ENCODE results near the gene ADARB1.

The ADARB1 gene

GRCh38 chr21:45031571-45032191, 42.7 kb upstream of the ADARB1 start:
- no peak overlapping the region for H3K4me3 ChIP-seq (ENCODE audit: low read length in 2 of 2)
- H3K27me3 ChIP-seq (ENCODE audit: control insufficient read depth in 2 of 2, insufficient read depth in 2 of 2, low read length in 2 of 2), result no peaks in the 10 kb centered on the region
- no peak overlapping the region for H3K9ac ChIP-seq (ENCODE audit: low read depth in 1 of 2, low read length in 2 of 2)
- no peak overlapping the region for H3K27ac ChIP-seq (ENCODE audit: low read depth in 2 of 2, low read length in 2 of 2)
- H3K36me3 ChIP-seq (ENCODE audit: control insufficient read depth in 2 of 2, insufficient read depth in 2 of 2, low read length in 2 of 2), result no peaks in the 10 kb centered on the region
- peaks cover 0 to 2% of the 10 kb centered on the region in 2 donors for H3K9me3 ChIP-seq (ENCODE audit: control insufficient read depth in 2 of 2, low read length in 2 of 2)
- peaks cover 0 to 4% of the 10 kb centered on the region in 2 donors for H3K4me1 ChIP-seq (ENCODE audit: control insufficient read depth in 2 of 2, insufficient read depth in 2 of 2, low read length in 2 of 2)

GRCh38 chr21:45032332-45032731, 42.0 kb upstream of the ADARB1 start:
- Histone ChIP-seq H3K36me3 (ENCODE audit: control insufficient read depth in 2 of 2, insufficient read depth in 2 of 2, low read length in 2 of 2) (no peaks in the 10 kb centered on the region), H3K4me1 (ENCODE audit: control insufficient read depth in 2 of 2, insufficient read depth in 2 of 2, low read length in 2 of 2) (peaks cover 0 to 4% of the 10 kb centered on the region in 2 donors), H3K27ac (ENCODE audit: low read depth in 2 of 2, low read length in 2 of 2) (no peak overlapping the region)

DNA sequence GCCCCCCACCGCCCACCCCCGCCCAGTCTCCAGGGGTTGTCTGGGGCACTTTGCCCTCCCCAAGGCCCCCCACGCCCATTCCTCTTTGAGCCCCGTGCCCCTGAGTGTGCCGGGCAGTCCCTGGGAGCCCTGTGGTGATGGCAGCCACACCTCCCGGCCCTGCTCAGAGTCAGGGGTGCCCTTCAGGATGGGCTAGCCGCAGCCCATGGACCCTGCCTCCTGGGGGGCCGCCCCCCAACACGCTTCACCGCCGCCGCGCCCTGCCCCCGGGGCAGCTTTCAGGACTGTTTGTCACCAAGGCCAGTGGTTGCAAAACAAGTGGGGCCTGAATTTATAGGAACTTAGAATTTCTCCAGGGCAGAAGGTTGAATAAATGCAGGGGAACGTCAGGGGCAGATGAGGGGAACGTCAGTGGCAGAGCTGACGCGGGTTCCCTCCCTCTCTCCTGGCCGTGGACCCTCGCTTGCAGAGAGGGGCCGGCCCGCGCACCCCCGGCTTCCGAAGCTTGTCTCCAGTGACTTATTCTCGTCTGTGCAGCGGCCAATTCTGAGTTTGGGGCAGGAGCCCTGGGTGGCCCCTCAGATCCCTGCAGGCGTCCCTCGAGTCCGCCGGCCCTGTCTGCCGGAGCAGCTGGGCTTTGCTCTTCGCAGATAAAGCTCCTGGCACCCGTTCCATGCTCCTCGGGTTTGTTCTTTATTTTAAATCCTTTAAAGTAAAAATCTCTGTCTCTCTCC, 41.2 kb upstream of the ADARB1 start:
- no peak overlapping the region for H3K4me3 ChIP-seq (ENCODE audit: low read length in 2 of 2)
- H3K36me3 ChIP-seq (ENCODE audit: control insufficient read depth in 2 of 2, insufficient read depth in 2 of 2, low read length in 2 of 2), result no peaks in the 10 kb centered on the region
- H3K27me3 ChIP-seq (ENCODE audit: control insufficient read depth in 2 of 2, insufficient read depth in 2 of 2, low read length in 2 of 2), result no peaks in the 10 kb centered on the region
- no peak overlapping the region for H3K9ac ChIP-seq (ENCODE audit: low read depth in 1 of 2, low read length in 2 of 2)
- H3K4me1 ChIP-seq (ENCODE audit: control insufficient read depth in 2 of 2, insufficient read depth in 2 of 2, low read length in 2 of 2), result peaks cover 0 to 4% of the 10 kb centered on the region in 2 donors
- H3K9me3 ChIP-seq (ENCODE audit: control insufficient read depth in 2 of 2, low read length in 2 of 2), result peaks cover 0 to 2% of the 10 kb centered on the region in 2 donors
- no peak overlapping the region for H3K27ac ChIP-seq (ENCODE audit: low read depth in 2 of 2, low read length in 2 of 2)

More at GRCh38 chr21:45032332-45032731, 42.0 kb upstream of the ADARB1 start:
- Histone ChIP-seq H3K4me3 (ENCODE audit: low read length in 2 of 2) (no peak overlapping the region), H3K9ac (ENCODE audit: low read depth in 1 of 2, low read length in 2 of 2) (no peak overlapping the region), H3K27me3 (ENCODE audit: control insufficient read depth in 2 of 2, insufficient read depth in 2 of 2, low read length in 2 of 2) (no peaks in the 10 kb centered on the region), H3K9me3 (ENCODE audit: control insufficient read depth in 2 of 2, low read length in 2 of 2) (peaks cover 0 to 2% of the 10 kb centered on the region in 2 donors)

- no peaks in the 10 kb centered on the region for H3K36me3 ChIP-seq (ENCODE audit: control insufficient read depth in 2 of 2, insufficient read depth in 2 of 2, low read length in 2 of 2)
- H3K4me1 ChIP-seq (ENCODE audit: control insufficient read depth in 2 of 2, insufficient read depth in 2 of 2, low read length in 2 of 2), result peaks cover 0 to 4% of the 10 kb centered on the region in 2 donors
- peak overlapping the region in 1 of 2 donors; percentile 13 for H3K4me3 ChIP-seq (ENCODE audit: low read length in 2 of 2)
Measured at GRCh38 chr21:45033791-45034555, 40.4 kb upstream of the ADARB1 start.

DNA sequence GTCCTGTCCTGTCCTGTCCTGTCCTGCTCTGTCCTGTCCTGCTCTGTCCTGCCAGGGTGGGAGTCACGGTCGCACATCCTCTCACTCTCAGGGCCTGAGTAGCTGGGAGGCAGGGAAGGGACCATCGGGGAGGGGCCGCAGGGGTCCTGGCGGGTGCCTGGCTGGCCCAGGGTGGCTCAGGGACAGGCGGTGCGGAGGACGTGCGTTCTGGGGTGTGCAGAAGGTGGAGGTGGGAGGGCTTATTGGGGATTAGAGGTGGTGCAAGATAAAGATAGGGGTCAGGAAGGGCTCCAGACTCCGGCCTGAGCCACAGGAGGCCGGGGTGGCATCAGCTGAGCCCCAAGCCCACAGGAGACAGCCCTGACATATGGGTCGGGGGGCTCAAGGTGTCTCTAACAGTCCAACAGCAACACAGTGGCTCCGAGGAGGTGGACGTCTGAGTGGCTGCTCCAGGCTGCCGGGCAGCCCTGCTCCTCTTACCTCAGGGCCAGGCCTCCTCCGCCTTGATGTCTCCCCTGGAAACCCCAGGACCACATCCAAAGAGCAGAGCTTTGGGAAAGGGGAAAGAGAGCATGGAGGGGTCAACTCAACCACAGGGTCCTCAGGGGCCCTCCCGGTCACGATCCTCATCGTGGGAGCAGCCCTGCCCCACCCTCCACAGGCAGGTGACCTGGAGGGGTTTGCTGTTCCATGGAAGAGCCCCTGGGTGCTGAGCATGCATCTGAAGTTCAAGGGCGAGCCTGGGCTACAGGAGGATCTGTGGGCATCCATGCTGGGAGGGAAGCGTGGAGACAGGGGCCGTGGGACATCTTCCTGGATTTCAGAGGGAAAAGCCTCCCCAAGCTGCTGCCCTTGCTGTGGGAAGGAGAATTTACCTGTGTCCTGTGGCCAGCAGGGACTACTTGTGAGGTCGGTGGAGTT, 39.6 kb upstream of the ADARB1 start:
- no peak overlapping the region for H3K4me3 ChIP-seq (ENCODE audit: low read length in 2 of 2)
- H3K27me3 ChIP-seq (ENCODE audit: control insufficient read depth in 2 of 2, insufficient read depth in 2 of 2, low read length in 2 of 2), result no peaks in the 10 kb centered on the region
- no peak overlapping the region for H3K27ac ChIP-seq (ENCODE audit: low read depth in 2 of 2, low read length in 2 of 2)
- H3K36me3 ChIP-seq (ENCODE audit: control insufficient read depth in 2 of 2, insufficient read depth in 2 of 2, low read length in 2 of 2), result no peaks in the 10 kb centered on the region
- peaks cover 0 to 4% of the 10 kb centered on the region in 2 donors for H3K4me1 ChIP-seq (ENCODE audit: control insufficient read depth in 2 of 2, insufficient read depth in 2 of 2, low read length in 2 of 2)
- H3K9ac ChIP-seq (ENCODE audit: low read depth in 1 of 2, low read length in 2 of 2), result no peak overlapping the region
- peaks cover 0 to 2% of the 10 kb centered on the region in 2 donors for H3K9me3 ChIP-seq (ENCODE audit: control insufficient read depth in 2 of 2, low read length in 2 of 2)

More at GRCh38 chr21:45033791-45034555, 40.4 kb upstream of the ADARB1 start:
- no peaks in the 10 kb centered on the region for H3K27me3 ChIP-seq (ENCODE audit: control insufficient read depth in 2 of 2, insufficient read depth in 2 of 2, low read length in 2 of 2)
- H3K9ac ChIP-seq (ENCODE audit: low read depth in 1 of 2, low read length in 2 of 2), result no peak overlapping the region
- H3K9me3 ChIP-seq (ENCODE audit: control insufficient read depth in 2 of 2, low read length in 2 of 2), result peaks cover 0 to 2% of the 10 kb centered on the region in 2 donors
- no peak overlapping the region for H3K27ac ChIP-seq (ENCODE audit: low read depth in 2 of 2, low read length in 2 of 2)

GRCh38 chr21:45035477-45035848, 38.9 kb upstream of the ADARB1 start:
- Histone ChIP-seq H3K27ac (ENCODE audit: low read depth in 2 of 2, low read length in 2 of 2) (no peak overlapping the region), H3K9me3 (ENCODE audit: control insufficient read depth in 2 of 2, low read length in 2 of 2) (peaks cover 0 to 2% of the 10 kb centered on the region in 2 donors), H3K36me3 (ENCODE audit: control insufficient read depth in 2 of 2, insufficient read depth in 2 of 2, low read length in 2 of 2) (no peaks in the 10 kb centered on the region), H3K9ac (ENCODE audit: low read depth in 1 of 2, low read length in 2 of 2) (no peak overlapping the region), H3K4me3 (ENCODE audit: low read length in 2 of 2) (no peak overlapping the region), H3K4me1 (ENCODE audit: control insufficient read depth in 2 of 2, insufficient read depth in 2 of 2, low read length in 2 of 2) (peaks cover 0 to 4% of the 10 kb centered on the region in 2 donors), H3K27me3 (ENCODE audit: control insufficient read depth in 2 of 2, insufficient read depth in 2 of 2, low read length in 2 of 2) (no peaks in the 10 kb centered on the region)

GRCh38 chr21:45036630-45037029, 37.8 kb upstream of the ADARB1 start:
- Histone ChIP-seq H3K4me3 (ENCODE audit: low read length in 2 of 2) (no peak overlapping the region), H3K4me1 (ENCODE audit: control insufficient read depth in 2 of 2, insufficient read depth in 2 of 2, low read length in 2 of 2) (peaks cover 0 to 9% of the 10 kb centered on the region in 2 donors), H3K27ac (ENCODE audit: low read depth in 2 of 2, low read length in 2 of 2) (no peak overlapping the region), H3K27me3 (ENCODE audit: control insufficient read depth in 2 of 2, insufficient read depth in 2 of 2, low read length in 2 of 2) (no peaks in the 10 kb centered on the region), H3K9me3 (ENCODE audit: control insufficient read depth in 2 of 2, low read length in 2 of 2) (peaks cover 0 to 2% of the 10 kb centered on the region in 2 donors), H3K36me3 (ENCODE audit: control insufficient read depth in 2 of 2, insufficient read depth in 2 of 2, low read length in 2 of 2) (no peaks in the 10 kb centered on the region), H3K9ac (ENCODE audit: low read depth in 1 of 2, low read length in 2 of 2) (no peak overlapping the region)

- Histone ChIP-seq H3K9me3 (ENCODE audit: control insufficient read depth in 2 of 2, low read length in 2 of 2) (peaks cover 0 to 2% of the 10 kb centered on the region in 2 donors), H3K27ac (ENCODE audit: low read depth in 2 of 2, low read length in 2 of 2) (no peak overlapping the region), H3K4me3 (ENCODE audit: low read length in 2 of 2) (no peak overlapping the region), H3K27me3 (ENCODE audit: control insufficient read depth in 2 of 2, insufficient read depth in 2 of 2, low read length in 2 of 2) (no peaks in the 10 kb centered on the region), H3K4me1 (ENCODE audit: control insufficient read depth in 2 of 2, insufficient read depth in 2 of 2, low read length in 2 of 2) (peaks cover 0 to 10% of the 10 kb centered on the region in 2 donors), H3K36me3 (ENCODE audit: control insufficient read depth in 2 of 2, insufficient read depth in 2 of 2, low read length in 2 of 2) (no peaks in the 10 kb centered on the region), H3K9ac (ENCODE audit: low read depth in 1 of 2, low read length in 2 of 2) (no peak overlapping the region)
Measured at GRCh38 chr21:45037986-45038385, 36.4 kb upstream of the ADARB1 start.

DNA sequence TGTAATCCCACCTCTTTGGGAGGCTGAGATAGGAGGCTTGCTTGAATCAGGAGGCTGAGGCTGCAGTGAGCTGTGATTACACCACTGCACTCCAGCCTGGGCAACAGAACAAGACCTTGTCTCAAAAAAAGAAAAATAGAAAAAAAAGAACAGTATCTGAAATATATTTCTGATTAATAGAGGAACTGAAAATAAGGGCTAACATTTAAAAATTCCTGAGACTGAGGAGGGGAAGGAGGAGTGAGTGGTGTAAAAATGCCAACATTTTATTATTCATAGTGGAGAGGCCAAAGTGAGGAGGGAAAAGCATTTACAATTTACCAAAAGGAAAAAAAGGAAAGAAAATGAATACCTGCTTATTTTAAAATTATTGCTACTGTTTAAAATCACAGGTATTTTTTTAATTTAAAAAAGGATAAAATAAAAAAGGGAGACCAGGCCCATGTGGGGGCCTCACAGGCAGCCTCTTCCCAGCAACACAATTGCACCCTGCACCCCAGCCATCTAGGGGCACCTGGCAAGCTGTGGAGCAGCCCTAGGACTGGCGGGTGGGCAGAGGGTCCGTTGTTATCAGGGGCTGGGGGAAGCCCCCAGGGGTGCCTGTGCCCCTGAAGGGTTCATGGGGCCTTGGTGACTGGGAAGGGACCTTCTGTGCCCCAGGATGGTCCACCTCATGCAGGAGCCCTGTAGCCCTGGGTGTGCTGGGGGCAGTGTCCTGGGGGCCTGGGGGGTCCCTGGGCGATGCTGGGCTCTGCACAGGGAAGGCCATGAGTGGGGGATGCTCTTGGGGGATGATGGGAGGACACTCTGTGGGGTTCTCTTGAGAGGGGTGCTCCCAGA, 34.8 kb upstream of the ADARB1 start:
- Histone ChIP-seq H3K4me3 (ENCODE audit: low read length in 2 of 2) (no peak overlapping the region), H3K9me3 (ENCODE audit: control insufficient read depth in 2 of 2, low read length in 2 of 2) (peaks cover 0 to 2% of the 10 kb centered on the region in 2 donors), H3K27ac (ENCODE audit: low read depth in 2 of 2, low read length in 2 of 2) (no peak overlapping the region), H3K27me3 (ENCODE audit: control insufficient read depth in 2 of 2, insufficient read depth in 2 of 2, low read length in 2 of 2) (no peaks in the 10 kb centered on the region), H3K36me3 (ENCODE audit: control insufficient read depth in 2 of 2, insufficient read depth in 2 of 2, low read length in 2 of 2) (no peaks in the 10 kb centered on the region), H3K9ac (ENCODE audit: low read depth in 1 of 2, low read length in 2 of 2) (no peak overlapping the region), H3K4me1 (ENCODE audit: control insufficient read depth in 2 of 2, insufficient read depth in 2 of 2, low read length in 2 of 2) (peaks cover 0 to 6% of the 10 kb centered on the region in 2 donors)
